ENCODE results near the gene LRFN5. TPM values are rescaled to one million over a fixed set of nuclear protein-coding genes. Genes with fewer than 3 reads are reported as not detected.

LRFN5 gene
- total RNA-seq, 1 experiment from 2014 or later, result not detected

- intact Hi-C loops (cut with micrococcal nuclease), result no loop called here
Measured at GRCh38 chr14:41899416-41899815, 292.7 kb downstream of the LRFN5 start.

GRCh38 chr14:41900644-41901043 is 294.0 kb downstream of the LRFN5 start:
- TF ChIP-seq EZH2 (IDR thresholded peaks at IDR 0.05) (no peak), ZFX (IDR thresholded peaks at IDR 0.05) (no peak), SP1 (IDR thresholded peaks at IDR 0.05; ENCODE audit: low read depth) (no peak), CEBPB (IDR thresholded peaks at IDR 0.05; ENCODE audit: low read depth) (no peak), ATF3 (IDR thresholded peaks at IDR 0.05) (no peak), ZNF274 (IDR thresholded peaks at IDR 0.05; ENCODE audit: low read depth, low read length) (no peak), CTCF (IDR thresholded peaks at IDR 0.05 in 2 of 3, conservative IDR thresholded peaks at IDR 0.05 in 1 of 3; ENCODE audit: borderline replicate concordance in 1 of 3, insufficient read depth in 1 of 3, low read depth in 2 of 3, low read length in 2 of 3) (no peak), ZBTB33 (IDR thresholded peaks at IDR 0.05; ENCODE audit: extremely low read depth, insufficient replicate concordance, low read length) (no peak), FOSL1 (IDR thresholded peaks at IDR 0.05; ENCODE audit: low read depth) (no peak), JUND (IDR thresholded peaks at IDR 0.05) (no peak), RAD21 (IDR thresholded peaks at IDR 0.05; ENCODE audit: low read depth) (no peak), POLR2AphosphoS5 (IDR thresholded peaks at IDR 0.05; ENCODE audit: low read depth, low read length) (no peak)
- H2AFZ ChIP-seq (ENCODE audit: low read depth, low read length, poor library complexity, severe bottlenecking), result no peak overlapping the region
- H3K9me3 ChIP-seq (ENCODE audit: control insufficient read depth in 1 of 2, insufficient read depth in 1 of 2, low read depth in 1 of 2, low read length in 2 of 2), result no peaks in the 10 kb centered on the region
- H3K4me2 ChIP-seq (ENCODE audit: low read length), result no peak overlapping the region
- POLR2A ChIA-PET, result no interaction called here
- no peaks in the 10 kb centered on the region for H3K36me3 ChIP-seq (ENCODE audit: control insufficient read depth in 1 of 2, insufficient read depth in 2 of 2, low read length in 2 of 2)
- BruUV-seq (replicated peaks), result no TSS peak
- RAD21 ChIA-PET (ENCODE audit: low non-redundant PET in 1 of 2, low total read pairs in 2 of 2, uncharacterized antibody in 2 of 2, unreplicated experiment in 2 of 2), result no interaction called here
- DNase-seq (ENCODE audit: low read depth, low spot score), result no peak
- H3K79me2 ChIP-seq (ENCODE audit: insufficient read depth, low read length), result no peaks in the 10 kb centered on the region
- H3K27me3 ChIP-seq (ENCODE audit: insufficient read depth, low read length), result no peaks in the 10 kb centered on the region
- H3K4me1 ChIP-seq (ENCODE audit: control insufficient read depth in 1 of 2, insufficient read depth in 2 of 2, low read length in 2 of 2), result no peaks in the 10 kb centered on the region
- intact Hi-C loops (cut with micrococcal nuclease), result no loop called here
- CTCF ChIA-PET, result no interaction called here
- no peaks in the 10 kb centered on the region for H3K9me2 ChIP-seq (ENCODE audit: insufficient read depth)
- no peak overlapping the region for H3K27ac ChIP-seq (ENCODE audit: low read depth, low read length)
- H3K9ac ChIP-seq (ENCODE audit: low read length), result no peak overlapping the region
- H4K20me1 ChIP-seq (ENCODE audit: insufficient read depth), result no peaks in the 10 kb centered on the region
- no peak overlapping the region for H3K4me3 ChIP-seq (replicated peaks in 1 of 2; ENCODE audit: low read depth in 1 of 2, low read length in 2 of 2)
- ATAC-seq, result no peak

More at GRCh38 chr14:41899416-41899815, 292.7 kb downstream of the LRFN5 start:
- ATAC-seq (no peak), DNase-seq (ENCODE audit: low read depth, low spot score) (no peak)
- no peaks in the 10 kb centered on the region for H4K20me1 ChIP-seq (ENCODE audit: insufficient read depth)
- RAD21 ChIA-PET (ENCODE audit: low non-redundant PET in 1 of 2, low total read pairs in 2 of 2, uncharacterized antibody in 2 of 2, unreplicated experiment in 2 of 2), result no interaction called here
- H2AFZ ChIP-seq (ENCODE audit: low read depth, low read length, poor library complexity, severe bottlenecking), result no peak overlapping the region
- H3K9me2 ChIP-seq (ENCODE audit: insufficient read depth), result no peaks in the 10 kb centered on the region
- no peak overlapping the region for H3K27ac ChIP-seq (ENCODE audit: low read depth, low read length)
- no peak overlapping the region for H3K4me2 ChIP-seq (ENCODE audit: low read length)
- no peaks in the 10 kb centered on the region for H3K4me1 ChIP-seq (ENCODE audit: control insufficient read depth in 1 of 2, insufficient read depth in 2 of 2, low read length in 2 of 2)
- no peaks in the 10 kb centered on the region for H3K36me3 ChIP-seq (ENCODE audit: control insufficient read depth in 1 of 2, insufficient read depth in 2 of 2, low read length in 2 of 2)
- H3K9me3 ChIP-seq (ENCODE audit: control insufficient read depth in 1 of 2, insufficient read depth in 1 of 2, low read depth in 1 of 2, low read length in 2 of 2), result no peaks in the 10 kb centered on the region
- CTCF ChIA-PET, result no interaction called here
- no peak overlapping the region for H3K4me3 ChIP-seq (replicated peaks in 1 of 2; ENCODE audit: low read depth in 1 of 2, low read length in 2 of 2)
- no peak for TF ChIP-seq CEBPB (IDR thresholded peaks at IDR 0.05; ENCODE audit: low read depth)
- POLR2A ChIA-PET, result no interaction called here
- no peaks in the 10 kb centered on the region for H3K79me2 ChIP-seq (ENCODE audit: insufficient read depth, low read length)
- no peaks in the 10 kb centered on the region for H3K27me3 ChIP-seq (ENCODE audit: insufficient read depth, low read length)
- H3K9ac ChIP-seq (ENCODE audit: low read length), result no peak overlapping the region
- BruUV-seq (replicated peaks), result no TSS peak

Measured in HCT116 (cell line).